HG03095 (cell line): ENCODE results near the gene NCKAP5.
"Not testable (repeated sequence)": the region's sequence is repeated elsewhere in the genome, so short reads cannot be mapped to it uniquely, and the experiment has no call there.

ENCODE experiments used
- ATAC-seq: cut with Tn5 transposase; IDR thresholded peaks from one replicate; pipeline ENCODE4 v1.9.1; 2021; ENCODE audit warnings: moderate library complexity; ENCODE audit not compliant: unreplicated experiment

NCKAP5 gene

DNA sequence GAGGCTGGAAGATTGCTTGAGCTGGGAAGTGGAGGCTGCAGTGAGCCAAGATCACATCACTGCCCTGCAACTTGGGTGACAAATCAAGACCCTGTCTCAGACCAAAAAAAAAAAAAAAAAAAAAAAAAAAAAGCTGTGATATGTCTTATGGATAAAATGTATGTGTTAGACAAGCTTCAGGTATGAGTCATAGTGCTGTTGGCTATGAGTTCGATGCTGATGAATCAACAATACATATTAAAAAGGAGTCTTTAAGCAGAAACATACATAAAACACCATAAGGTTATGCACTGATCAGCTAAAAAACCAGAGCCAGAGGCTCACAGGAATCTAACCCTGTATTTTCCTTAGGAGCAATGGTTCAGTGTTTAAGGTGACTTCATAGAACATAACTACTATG, 332.3 kb downstream of the NCKAP5 start:
- no peak for ATAC-seq

GRCh38 chr2:133232556-133232955, 335.7 kb downstream of the NCKAP5 start:
- ATAC-seq: no peak

DNA sequence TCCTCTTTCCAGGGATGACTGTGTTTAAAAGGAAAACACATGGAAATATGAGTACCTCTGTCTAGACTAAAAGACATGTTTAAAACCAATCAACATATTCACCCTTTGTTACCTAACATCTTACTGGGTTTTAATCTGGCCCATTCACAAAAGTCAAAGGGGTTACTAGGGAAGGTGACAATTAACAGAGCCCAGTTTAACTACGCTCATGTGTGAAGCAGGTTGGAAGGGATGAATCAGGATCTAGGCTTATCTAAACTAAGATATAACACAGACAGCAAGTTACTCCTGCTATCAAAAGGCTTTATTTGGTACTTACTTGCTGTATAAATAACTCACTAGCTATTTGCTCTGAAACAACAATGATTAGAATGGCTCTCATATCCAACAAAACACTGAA, 337.0 kb downstream of the NCKAP5 start:
- ATAC-seq: no peak

GRCh38 chr2:133229974-133230373, 338.3 kb downstream of the NCKAP5 start:
- no peak for ATAC-seq

- no peak for ATAC-seq
Observed at GRCh38 chr2:133223226-133223625, 345.0 kb downstream of the NCKAP5 start.

DNA sequence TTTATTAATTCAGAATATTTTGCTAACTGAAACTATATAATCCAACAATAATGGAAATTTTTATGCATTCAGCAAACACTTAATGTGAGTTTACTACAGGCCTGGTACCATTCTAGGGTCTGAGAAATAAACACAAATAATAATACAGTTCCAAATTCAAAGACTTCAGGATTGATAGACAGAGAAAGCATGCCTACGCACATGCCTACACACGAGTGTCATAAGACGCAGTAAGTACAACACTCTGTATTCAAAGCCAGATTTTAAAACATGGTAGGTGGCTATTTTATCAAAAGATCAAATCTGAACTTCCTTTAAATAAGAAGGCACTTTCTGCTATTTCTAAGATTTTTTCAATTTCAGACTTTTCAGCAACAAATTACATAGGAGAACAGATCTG, 346.9 kb downstream of the NCKAP5 start:
- ATAC-seq: no peak

DNA sequence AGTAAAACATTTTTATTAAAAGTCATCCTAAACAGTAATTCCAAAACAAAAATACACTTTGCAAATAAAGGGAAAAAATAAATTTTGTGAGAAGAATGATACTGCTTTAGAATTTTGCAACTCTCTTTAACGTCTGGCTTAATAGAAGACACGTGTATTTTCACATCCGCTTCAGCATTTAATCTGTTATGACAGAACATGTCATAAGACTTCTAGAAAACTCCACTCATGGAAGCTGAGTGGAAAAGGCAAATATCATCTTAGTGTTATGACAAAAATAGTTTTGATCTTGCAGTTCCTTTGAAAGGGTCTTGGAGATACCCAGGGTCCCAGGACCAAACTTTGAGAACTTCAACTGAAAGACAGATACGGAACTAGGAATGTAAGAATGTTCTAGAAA, 350.1 kb downstream of the NCKAP5 start:
- no peak for ATAC-seq

DNA sequence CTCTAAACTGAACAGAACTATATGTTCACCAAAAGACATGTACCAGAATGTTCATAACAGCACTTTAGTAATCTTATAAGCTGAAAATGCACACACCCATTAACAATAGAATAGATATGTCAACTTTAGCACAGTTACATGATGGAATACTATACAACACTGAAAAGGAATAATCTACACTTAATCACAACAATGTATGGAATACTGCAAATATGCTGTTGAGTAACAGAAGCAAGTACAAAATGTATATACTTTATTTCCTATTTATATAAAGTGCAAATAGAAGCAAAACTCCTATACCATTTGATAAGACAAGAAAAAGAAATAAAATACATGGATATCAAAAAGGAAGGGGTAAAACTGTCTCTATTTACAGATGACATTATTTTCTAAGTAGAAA, 352.8 kb downstream of the NCKAP5 start:
- ATAC-seq: no peak

DNA sequence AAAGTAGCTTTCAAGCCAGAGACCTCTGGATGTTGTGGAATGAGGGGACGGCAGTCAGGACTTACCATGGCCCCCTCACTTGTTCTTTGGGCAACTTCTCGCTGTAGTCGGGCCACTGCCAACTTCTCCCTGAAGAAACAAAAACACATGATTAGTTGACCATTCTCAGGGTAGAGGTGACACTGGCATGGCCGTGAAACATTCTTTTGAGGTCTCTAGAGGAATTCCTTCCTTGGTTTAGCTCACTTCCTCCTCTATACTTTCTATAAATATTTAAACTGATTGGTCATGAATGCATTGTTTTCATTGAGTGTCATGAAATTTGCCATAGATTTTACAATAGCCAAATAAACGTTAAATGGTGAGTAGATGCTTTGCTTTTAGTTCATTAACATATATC, 354.6 kb downstream of the NCKAP5 start:
- no peak for ATAC-seq

GRCh38 chr2:133209325-133209724, 358.9 kb downstream of the NCKAP5 start:
- ATAC-seq: no peak

DNA sequence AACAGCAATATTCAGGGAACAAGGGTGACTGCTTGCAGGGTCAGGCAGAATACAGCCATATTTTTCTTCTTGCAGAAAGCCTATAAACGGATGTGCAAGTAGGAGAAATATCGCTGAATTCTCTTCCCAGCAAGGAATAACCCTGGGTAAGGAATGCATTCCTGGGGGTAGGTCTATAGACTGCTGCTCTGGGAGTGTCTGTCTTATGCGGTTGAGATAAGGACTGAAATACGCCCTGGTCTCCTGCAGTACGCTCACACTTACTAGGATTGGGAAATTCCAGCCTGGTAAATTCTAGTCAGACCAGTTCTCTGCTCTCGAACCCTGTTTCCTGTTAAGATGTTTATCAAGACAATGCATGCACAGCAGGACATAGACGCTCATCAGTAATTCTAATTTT, 361.6 kb downstream of the NCKAP5 start:
- not testable (repeated sequence) for ATAC-seq

- no peak for ATAC-seq
Observed at GRCh38 chr2:133204421-133204820, 363.8 kb downstream of the NCKAP5 start.

DNA sequence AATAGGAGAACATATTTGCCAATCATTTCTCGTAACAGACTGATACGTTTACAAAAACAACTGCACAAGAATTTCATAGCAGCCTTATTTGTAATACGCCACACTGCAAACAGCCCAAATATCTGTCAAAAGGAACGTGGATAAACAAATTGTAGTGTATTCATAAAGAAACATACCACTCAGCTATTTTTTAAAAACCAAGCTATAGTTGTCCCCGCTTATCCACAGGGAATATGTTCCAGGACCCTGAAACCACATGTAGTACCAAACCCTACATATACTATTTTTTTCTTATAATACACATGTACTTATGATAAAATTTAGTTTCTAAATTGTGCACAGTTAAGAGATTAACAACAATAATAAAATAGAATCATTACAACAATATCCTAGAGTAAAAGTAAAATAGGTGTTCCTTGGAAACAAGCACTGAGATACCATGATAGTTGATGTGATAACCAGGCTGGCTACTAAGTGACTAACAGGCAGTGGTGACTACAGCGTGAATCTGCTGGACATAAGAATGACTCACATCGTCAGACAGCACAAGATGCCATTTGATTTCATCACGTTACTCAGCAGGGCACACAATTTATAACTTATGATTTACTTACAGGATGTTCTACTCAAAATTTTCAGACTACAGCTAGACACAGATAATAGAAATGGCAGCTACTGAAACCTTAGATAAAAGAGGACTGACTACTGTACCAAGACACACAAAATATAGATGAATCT, 367.4 kb downstream of the NCKAP5 start:
- ATAC-seq: no peak

GRCh38 chr2:133198678-133199077, 369.6 kb downstream of the NCKAP5 start:
- no peak for ATAC-seq

DNA sequence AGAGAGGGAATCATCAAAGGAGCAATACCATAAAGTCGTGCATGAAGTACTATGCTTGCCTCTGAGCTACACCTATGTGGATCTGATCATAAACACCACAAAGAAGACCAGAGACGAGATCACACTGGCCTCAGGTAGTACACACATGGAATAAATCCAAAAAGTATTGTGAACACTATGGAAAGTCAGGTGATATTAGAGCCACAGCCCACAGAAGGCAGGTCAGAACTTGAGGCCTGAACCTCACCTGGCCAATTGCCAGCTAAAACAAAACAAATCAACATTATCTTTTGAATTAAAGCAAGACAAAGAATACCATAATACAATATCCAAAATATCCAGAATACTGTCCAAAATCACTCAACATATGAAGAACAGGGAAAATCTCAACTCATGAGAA, 371.1 kb downstream of the NCKAP5 start:
- no peak for ATAC-seq

DNA sequence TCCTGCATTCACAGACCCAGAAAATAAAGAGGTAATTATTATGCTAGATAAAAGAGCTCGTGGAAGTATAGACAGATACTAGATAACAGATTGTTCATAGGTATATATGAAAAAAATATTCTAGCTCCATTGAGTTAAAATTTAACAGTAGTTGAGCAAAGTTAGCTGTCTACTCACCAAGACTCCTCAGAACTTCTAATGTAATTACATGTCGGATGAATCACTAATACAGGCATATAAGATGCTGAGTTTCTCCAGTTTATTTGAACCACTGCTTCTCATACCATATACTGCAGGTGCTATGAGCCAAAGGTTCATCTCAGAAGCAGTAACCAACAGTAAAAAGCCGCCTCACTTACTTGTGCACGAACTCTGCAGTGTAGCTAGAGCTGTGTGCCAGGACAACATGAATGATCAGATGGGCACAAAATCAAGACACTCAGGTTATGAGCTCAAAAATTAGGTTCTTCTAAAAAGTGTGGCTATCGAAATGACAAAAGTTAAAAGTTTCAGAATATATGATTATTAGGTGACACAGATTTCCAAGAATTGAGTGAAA, 373.4 kb downstream of the NCKAP5 start:
- ATAC-seq: no peak

- no peak for ATAC-seq
Observed at GRCh38 chr2:133194362-133194655, 374.0 kb downstream of the NCKAP5 start.

DNA sequence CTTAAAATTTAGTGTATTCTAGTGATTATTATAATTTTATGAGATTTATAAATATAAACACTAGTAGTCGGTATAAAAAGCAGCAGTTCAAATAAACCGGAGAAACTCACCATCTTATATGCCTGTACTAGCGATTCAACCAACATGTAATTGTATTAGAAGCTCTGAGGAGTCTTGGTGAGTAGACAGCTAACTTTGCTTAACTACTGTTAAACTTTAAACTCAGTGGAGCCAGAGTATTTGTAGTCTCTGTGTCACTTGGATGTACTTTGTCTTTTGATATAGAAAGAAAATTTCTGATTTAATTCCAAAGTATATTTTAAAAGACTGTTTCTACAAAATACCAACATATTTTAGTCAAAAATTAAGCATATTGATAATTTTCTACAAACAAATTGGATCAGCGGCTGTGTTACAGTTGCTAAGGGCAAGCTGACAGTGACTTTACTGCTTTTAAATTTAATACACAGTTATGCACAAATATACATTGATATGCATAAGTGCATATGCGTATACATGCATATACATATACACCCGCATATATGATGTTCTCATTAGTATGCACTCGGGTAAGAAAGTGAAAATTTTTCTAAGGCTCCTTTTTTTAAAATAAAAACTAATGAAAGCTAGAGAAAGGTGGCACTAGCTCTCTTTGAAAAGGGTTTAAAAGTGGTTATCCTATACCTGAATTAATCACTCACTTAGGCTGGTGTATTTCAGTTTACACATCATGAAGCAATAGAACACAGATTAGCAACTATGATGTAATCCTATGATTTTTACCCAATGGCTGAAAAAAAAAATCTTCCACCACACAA, 374.5 kb downstream of the NCKAP5 start:
- no peak for ATAC-seq

- ATAC-seq: no peak
Observed at GRCh38 chr2:133192028-133192427, 376.2 kb downstream of the NCKAP5 start.

- no peak for ATAC-seq
Observed at GRCh38 chr2:133177196-133177595, 391.1 kb downstream of the NCKAP5 start.

- no peak for ATAC-seq
Observed at GRCh38 chr2:133175926-133176325, 392.3 kb downstream of the NCKAP5 start.

DNA sequence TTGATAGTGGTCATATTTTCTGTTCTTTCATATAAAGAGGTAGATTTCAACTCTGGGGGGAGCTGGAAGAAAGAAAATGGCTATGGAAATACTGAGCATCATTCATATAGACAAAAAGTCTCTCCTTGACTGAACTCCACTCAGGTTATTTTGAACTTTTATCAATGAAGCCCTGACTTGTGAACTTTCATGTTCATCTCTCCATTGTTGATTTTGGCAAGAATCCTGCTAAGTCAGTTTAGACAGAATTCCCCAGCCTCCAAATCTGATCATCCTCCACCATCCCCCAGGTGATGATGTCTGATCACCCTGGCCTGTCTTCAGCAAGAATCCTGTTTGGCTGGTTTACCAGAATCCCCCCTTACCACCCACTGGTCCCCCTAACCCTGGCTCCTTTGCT, 395.0 kb downstream of the NCKAP5 start:
- no peak for ATAC-seq
